Nephron (organoid): ENCODE results near the gene DACT1.

Experiments used
- H3K27ac Mint-ChIP-seq, 3 experiments: 2 replicates each; pipeline ENCODE4 v1.8.0; 2020; ENCODE audit warnings: mixed read lengths in 3 of 3, mild to moderate bottlenecking in 2 of 3, moderate library complexity in 1 of 3
- H3K27me3 Mint-ChIP-seq: 2 replicates; pipeline ENCODE4 v1.8.0; 2021; ENCODE audit warnings: low read depth, mild to moderate bottlenecking, moderate library complexity, mixed read lengths
- H3K36me3 Mint-ChIP-seq: 2 replicates; pipeline ENCODE4 v1.8.0; 2020; ENCODE audit warnings: low read depth, mixed read lengths
- H3K4me1 Mint-ChIP-seq: 2 replicates; pipeline ENCODE4 v1.8.0; 2020; ENCODE audit warnings: mixed read lengths
- H3K4me3 Mint-ChIP-seq, 3 experiments: 2 replicates each; pipeline ENCODE4 v1.8.0; 2020; ENCODE audit warnings: mild to moderate bottlenecking in 3 of 3, mixed read lengths in 3 of 3, moderate library complexity in 2 of 3
- H3K9me3 Mint-ChIP-seq: 2 replicates; pipeline ENCODE4 v1.8.0; 2020; ENCODE audit warnings: mixed read lengths
- CTCF ChIP-seq, 3 experiments: fragments of 200-600 bp; sonication (generic); IDR thresholded peaks; one replicate each; pipeline ENCODE4 v1.5.0; 2021; ENCODE audit warnings: antibody characterized with exemption in 3 of 3; ENCODE audit not compliant: unreplicated experiment in 3 of 3

Gene DACT1

GRCh38 chr14:58620011-58620410, 17.8 kb upstream of the DACT1 start:
- no peaks in the 10 kb centered on the region for H3K4me1 Mint-ChIP-seq
- TF ChIP-seq CTCF (IDR thresholded peaks at IDR 0.05; ENCODE audit: unreplicated experiment in 3 of 3), result no peak
- H3K9me3 Mint-ChIP-seq, result no peaks in the 10 kb centered on the region
- H3K27ac Mint-ChIP-seq, result no peak overlapping the region
- H3K27me3 Mint-ChIP-seq, result peaks cover 6% of the 10 kb centered on the region
- no peak overlapping the region for H3K4me3 Mint-ChIP-seq
- no peaks in the 10 kb centered on the region for H3K36me3 Mint-ChIP-seq

GRCh38 chr14:58625438-58625837, 12.3 kb upstream of the DACT1 start:
- no peak for TF ChIP-seq CTCF (IDR thresholded peaks at IDR 0.05; ENCODE audit: unreplicated experiment in 3 of 3)
- no peaks in the 10 kb centered on the region for H3K36me3 Mint-ChIP-seq
- no peak overlapping the region for H3K4me3 Mint-ChIP-seq
- no peak overlapping the region for H3K27ac Mint-ChIP-seq
- peaks cover 16% of the 10 kb centered on the region for H3K4me1 Mint-ChIP-seq
- H3K9me3 Mint-ChIP-seq, result no peaks in the 10 kb centered on the region
- H3K27me3 Mint-ChIP-seq, result peaks cover 10% of the 10 kb centered on the region

GRCh38 chr14:58626431-58626831, 11.3 kb upstream of the DACT1 start:
- Mint-ChIP-seq H3K27ac (peak overlapping the region in 1 of 3 experiments; percentile 7), H3K4me1 (peaks cover 26% of the 10 kb centered on the region), H3K9me3 (no peaks in the 10 kb centered on the region), H3K36me3 (no peaks in the 10 kb centered on the region), H3K4me3 (no peak overlapping the region), H3K27me3 (peaks cover 19% of the 10 kb centered on the region)
- no peak for TF ChIP-seq CTCF (IDR thresholded peaks at IDR 0.05; ENCODE audit: unreplicated experiment in 3 of 3)

GRCh38 chr14:58628406-58628805, 9.4 kb upstream of the DACT1 start:
- H3K4me1 Mint-ChIP-seq, result peaks cover 31% of the 10 kb centered on the region
- no peaks in the 10 kb centered on the region for H3K9me3 Mint-ChIP-seq
- H3K4me3 Mint-ChIP-seq, result no peak overlapping the region
- H3K27me3 Mint-ChIP-seq, result peaks cover 22% of the 10 kb centered on the region
- no peaks in the 10 kb centered on the region for H3K36me3 Mint-ChIP-seq
- no peak for TF ChIP-seq CTCF (IDR thresholded peaks at IDR 0.05; ENCODE audit: unreplicated experiment in 3 of 3)
- peak overlapping the region in 1 of 3 experiments; percentile 16 for H3K27ac Mint-ChIP-seq

- Mint-ChIP-seq H3K9me3 (no peaks in the 10 kb centered on the region), H3K27ac (peak overlapping the region in 2 of 3 experiments; percentile 16 to 34), H3K27me3 (peaks cover 22% of the 10 kb centered on the region), H3K4me3 (no peak overlapping the region), H3K4me1 (peaks cover 34% of the 10 kb centered on the region), H3K36me3 (no peaks in the 10 kb centered on the region)
- TF ChIP-seq CTCF (IDR thresholded peaks at IDR 0.05; ENCODE audit: unreplicated experiment in 3 of 3), result no peak
Observed at GRCh38 chr14:58629281-58629680, 8.5 kb upstream of the DACT1 start.

GRCh38 chr14:58631732-58632131, 6.0 kb upstream of the DACT1 start:
- Mint-ChIP-seq H3K36me3 (no peaks in the 10 kb centered on the region), H3K27ac (no peak overlapping the region), H3K27me3 (peaks cover 22% of the 10 kb centered on the region), H3K9me3 (no peaks in the 10 kb centered on the region), H3K4me1 (peaks cover 52% of the 10 kb centered on the region), H3K4me3 (peak overlapping the region in 1 of 3 experiments; percentile 20)
- no peak for TF ChIP-seq CTCF (IDR thresholded peaks at IDR 0.05; ENCODE audit: unreplicated experiment in 3 of 3)
